ENCODE data around the gene ZNF429.

DNA sequence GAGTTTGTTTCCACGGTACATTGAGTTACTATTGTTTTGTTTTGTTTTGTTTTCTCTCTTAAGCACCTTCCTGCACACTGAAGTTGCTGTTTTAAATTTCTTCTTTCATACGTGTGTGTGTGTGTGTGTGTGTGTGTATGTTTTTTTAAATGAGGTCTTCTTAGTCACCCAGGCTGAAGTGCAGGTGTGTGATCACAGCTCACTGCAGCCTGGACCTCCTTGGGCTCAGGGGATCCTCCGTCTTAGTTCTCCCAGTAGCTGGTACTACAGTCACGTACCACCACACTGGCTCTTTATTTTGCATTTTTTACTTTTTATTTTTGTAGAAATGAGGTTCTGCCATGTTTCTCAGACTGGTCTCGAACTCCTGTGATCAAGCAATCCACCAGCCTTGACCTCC is 20.8 kb upstream of the ZNF429 start:
- TF ChIP-seq, protein P1, sequence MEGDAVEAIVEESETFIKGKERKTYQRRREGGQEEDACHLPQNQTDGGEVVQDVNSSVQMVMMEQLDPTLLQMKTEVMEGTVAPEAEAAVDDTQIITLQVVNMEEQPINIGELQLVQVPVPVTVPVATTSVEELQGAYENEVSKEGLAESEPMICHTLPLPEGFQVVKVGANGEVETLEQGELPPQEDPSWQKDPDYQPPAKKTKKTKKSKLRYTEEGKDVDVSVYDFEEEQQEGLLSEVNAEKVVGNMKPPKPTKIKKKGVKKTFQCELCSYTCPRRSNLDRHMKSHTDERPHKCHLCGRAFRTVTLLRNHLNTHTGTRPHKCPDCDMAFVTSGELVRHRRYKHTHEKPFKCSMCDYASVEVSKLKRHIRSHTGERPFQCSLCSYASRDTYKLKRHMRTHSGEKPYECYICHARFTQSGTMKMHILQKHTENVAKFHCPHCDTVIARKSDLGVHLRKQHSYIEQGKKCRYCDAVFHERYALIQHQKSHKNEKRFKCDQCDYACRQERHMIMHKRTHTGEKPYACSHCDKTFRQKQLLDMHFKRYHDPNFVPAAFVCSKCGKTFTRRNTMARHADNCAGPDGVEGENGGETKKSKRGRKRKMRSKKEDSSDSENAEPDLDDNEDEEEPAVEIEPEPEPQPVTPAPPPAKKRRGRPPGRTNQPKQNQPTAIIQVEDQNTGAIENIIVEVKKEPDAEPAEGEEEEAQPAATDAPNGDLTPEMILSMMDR (IDR thresholded peaks at IDR 0.05), result no peak
- no peak for TF ChIP-seq POLR2A (IDR thresholded peaks at IDR 0.05)
- no peak for TF ChIP-seq POLR2AphosphoS5 (IDR thresholded peaks at IDR 0.05)
- no peak for TF ChIP-seq EP300 (IDR thresholded peaks at IDR 0.05)

All from sigmoid colon (tissue), 4 donors.